Stimulated activated CD8-positive, alpha-beta memory T cell treated with anti-CD3 and anti-CD28 coated beads, Interleukin-7, amount 100 ng/mL, for 48 hours (primary cell): ENCODE data around the gene CORO1C.

Experiments used
- DNase-seq, 2 donors: peaks; one replicate each; pipeline ENCODE4 v3.0.0-alpha.2; 2020; ENCODE audit warnings: low read depth in 1 of 2; ENCODE audit errors: extremely low read depth in 1 of 2

The CORO1C gene

GRCh38 chr12:108653922-108654321 is 77.4 kb downstream of the CORO1C start:
- DNase-seq, result no peak

- DNase-seq, result no peak
These were observed 78.2 kb downstream of the CORO1C start for GRCh38 chr12:108653082-108653516.

GRCh38 chr12:108650083-108650482 is 81.2 kb downstream of the CORO1C start:
- no peak for DNase-seq

- DNase-seq, result no peak
These were observed 81.6 kb downstream of the CORO1C start for GRCh38 chr12:108649669-108650068.

- DNase-seq, result no peak
These were observed 82.2 kb downstream of the CORO1C start for GRCh38 chr12:108649126-108649525.

GRCh38 chr12:108648371-108648770 is 82.9 kb downstream of the CORO1C start:
- DNase-seq, result no peak

- DNase-seq, result no peak
These were observed 83.6 kb downstream of the CORO1C start for GRCh38 chr12:108647585-108648287.

GRCh38 chr12:108646600-108647579 is 84.4 kb downstream of the CORO1C start:
- no peak for DNase-seq

GRCh38 chr12:108645686-108646599 is 85.4 kb downstream of the CORO1C start:
- no peak for DNase-seq

GRCh38 chr12:108644811-108645120 is 86.6 kb downstream of the CORO1C start:
- DNase-seq, result no peak

GRCh38 chr12:108643941-108644810 is 87.1 kb downstream of the CORO1C start:
- no peak for DNase-seq

- no peak for DNase-seq
These were observed 88.2 kb downstream of the CORO1C start for GRCh38 chr12:108642899-108643654.

GRCh38 chr12:108642269-108642870 is 88.9 kb downstream of the CORO1C start:
- DNase-seq, result no peak

- no peak for DNase-seq
These were observed 89.7 kb downstream of the CORO1C start for GRCh38 chr12:108641446-108642268.

- no peak for DNase-seq
These were observed 90.4 kb downstream of the CORO1C start for GRCh38 chr12:108640802-108641445.

GRCh38 chr12:108638997-108639822 is 92.1 kb downstream of the CORO1C start:
- DNase-seq, result no peak
